Measurements from ENCODE around the gene SLC9A2.

- TF ChIP-seq TAF1 (IDR thresholded peaks at IDR 0.05; ENCODE audit: borderline replicate concordance, low read depth, low read length) (no peak), POLR2A (IDR thresholded peaks at IDR 0.05; ENCODE audit: low read depth, low read length) (no peak)
Observed at GRCh38 chr2:102698369-102699111, 79.2 kb downstream of the SLC9A2 start.

Data from GM12892 (cell line).